GM18867 (cell line): ENCODE results near the gene AMIGO1.
A peak's percentile ranks its signal among the peaks of the same experiment; 100 is the strongest.

Experiments
- ATAC-seq: cut with Tn5 transposase; IDR thresholded peaks from one replicate; pipeline ENCODE4 v1.9.1; 2021; ENCODE audit warnings: mild to moderate bottlenecking, moderate library complexity; ENCODE audit not compliant: unreplicated experiment

AMIGO1 gene

DNA sequence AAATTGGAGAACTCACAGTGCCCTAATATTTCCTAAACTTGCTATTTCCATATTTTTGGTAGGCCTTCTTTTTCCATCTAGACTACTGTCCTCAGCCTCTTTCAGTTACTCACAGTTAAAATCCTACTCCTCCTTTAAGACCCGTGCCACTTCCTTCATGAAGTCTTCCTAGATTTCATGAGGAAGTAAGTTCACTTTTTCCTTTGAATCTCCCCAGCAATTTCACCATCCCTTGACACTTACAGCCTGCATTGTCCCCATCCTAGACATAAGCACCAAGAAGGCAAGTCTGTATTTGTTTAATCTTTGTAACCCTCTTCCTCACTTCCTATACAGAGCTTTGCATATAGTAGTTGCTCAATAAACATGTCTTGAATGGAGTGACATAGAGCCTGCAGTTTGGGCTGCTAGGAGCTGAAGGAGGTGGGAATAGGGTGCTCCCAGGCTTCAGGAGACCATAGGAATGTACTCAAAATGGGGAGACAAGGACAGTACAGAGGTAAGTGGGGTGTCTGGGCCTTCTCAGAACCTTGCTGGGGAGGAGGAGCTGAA, 24.9 kb upstream of the AMIGO1 start:
- ATAC-seq = no peak

- peak; percentile 75 for ATAC-seq
Observed at GRCh38 chr1:109532365-109533136, 23.0 kb upstream of the AMIGO1 start.

- no peak for ATAC-seq
Observed at GRCh38 chr1:109531826-109532364, 22.4 kb upstream of the AMIGO1 start.

- ATAC-seq = no peak
Observed at GRCh38 chr1:109531380-109531779, 21.9 kb upstream of the AMIGO1 start.

DNA sequence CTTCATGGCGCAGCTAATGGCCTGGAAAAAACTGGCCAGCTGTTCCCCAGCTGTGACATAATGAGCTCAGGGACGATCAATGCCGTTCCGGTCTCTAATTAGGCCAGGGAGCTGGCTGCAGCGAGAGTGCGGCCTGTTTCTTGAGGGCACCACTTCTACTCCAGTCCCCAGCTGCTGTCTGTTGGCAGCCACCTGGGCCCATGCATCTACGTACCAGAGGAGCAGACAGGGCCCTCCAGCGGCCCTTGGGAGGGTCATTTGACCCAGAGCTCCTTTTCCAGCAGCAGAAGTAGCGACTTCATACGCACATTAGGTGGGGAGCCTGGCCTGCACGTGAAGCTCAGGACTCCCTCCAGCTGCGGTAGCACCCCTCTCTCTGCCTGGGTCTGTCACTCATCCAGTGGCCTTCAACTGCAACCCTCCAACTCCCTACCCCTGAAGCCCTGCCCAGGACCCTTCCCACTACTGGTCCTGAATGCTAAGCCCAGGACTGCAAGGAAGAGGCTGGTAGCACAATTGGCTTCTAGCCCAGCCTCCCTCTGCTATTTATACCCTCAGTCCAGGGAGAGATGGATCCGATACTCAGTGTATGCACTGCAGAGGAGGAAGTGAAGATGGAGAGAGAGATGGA, 21.0 kb upstream of the AMIGO1 start:
- ATAC-seq = no peak

- ATAC-seq = no peak
Observed at GRCh38 chr1:109529881-109530456, 20.4 kb upstream of the AMIGO1 start.

- ATAC-seq = no peak
Observed at GRCh38 chr1:109528712-109529111, 19.2 kb upstream of the AMIGO1 start.

GRCh38 chr1:109527846-109528695, 18.5 kb upstream of the AMIGO1 start:
- no peak for ATAC-seq

GRCh38 chr1:109527098-109527811, 17.7 kb upstream of the AMIGO1 start:
- ATAC-seq = peak; percentile 57

DNA sequence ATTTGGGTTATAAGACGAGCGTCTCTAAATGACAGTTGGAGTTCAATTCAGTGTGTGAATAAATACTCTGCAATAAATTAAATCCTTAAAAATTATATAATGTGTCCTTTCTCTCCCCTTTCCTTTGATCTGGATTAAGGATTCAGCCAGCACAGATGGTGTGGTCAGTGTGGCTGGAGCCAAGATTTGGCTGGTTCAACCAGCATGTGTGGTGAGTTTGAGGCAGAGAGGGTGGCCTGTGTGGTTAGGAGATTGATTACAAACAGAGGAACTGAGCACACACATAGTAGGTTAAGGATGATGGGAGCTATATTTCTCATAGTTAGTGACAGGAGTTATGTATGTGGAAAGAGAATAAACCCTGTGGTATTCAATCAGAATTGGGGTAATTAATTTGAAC, 14.2 kb upstream of the AMIGO1 start:
- no peak for ATAC-seq

GRCh38 chr1:109522026-109522425, 12.5 kb upstream of the AMIGO1 start:
- no peak for ATAC-seq

GRCh38 chr1:109521002-109521951, 11.8 kb upstream of the AMIGO1 start:
- ATAC-seq = no peak

- no peak for ATAC-seq
Observed at GRCh38 chr1:109517337-109517736, 7.8 kb upstream of the AMIGO1 start.

GRCh38 chr1:109516872-109517271, 7.3 kb upstream of the AMIGO1 start:
- no peak for ATAC-seq

DNA sequence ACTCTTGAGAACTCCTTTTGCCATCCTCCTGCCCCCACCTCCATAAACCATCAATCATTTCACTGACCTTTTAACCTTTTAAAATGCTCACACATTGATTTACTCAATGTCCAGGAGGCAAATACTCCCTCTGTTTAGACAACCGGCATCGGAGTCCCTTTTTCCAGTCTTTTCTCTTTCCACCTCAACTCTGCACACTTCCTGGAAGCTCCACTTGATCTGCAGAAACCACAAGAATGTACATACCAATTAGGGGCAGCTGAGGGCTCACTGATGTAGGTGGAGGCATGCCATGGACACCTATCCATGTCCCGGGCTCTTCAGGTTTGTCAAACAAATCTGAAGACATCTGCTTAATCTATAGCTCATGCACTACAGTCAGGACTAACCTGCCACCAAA, 5.3 kb upstream of the AMIGO1 start:
- ATAC-seq = no peak

DNA sequence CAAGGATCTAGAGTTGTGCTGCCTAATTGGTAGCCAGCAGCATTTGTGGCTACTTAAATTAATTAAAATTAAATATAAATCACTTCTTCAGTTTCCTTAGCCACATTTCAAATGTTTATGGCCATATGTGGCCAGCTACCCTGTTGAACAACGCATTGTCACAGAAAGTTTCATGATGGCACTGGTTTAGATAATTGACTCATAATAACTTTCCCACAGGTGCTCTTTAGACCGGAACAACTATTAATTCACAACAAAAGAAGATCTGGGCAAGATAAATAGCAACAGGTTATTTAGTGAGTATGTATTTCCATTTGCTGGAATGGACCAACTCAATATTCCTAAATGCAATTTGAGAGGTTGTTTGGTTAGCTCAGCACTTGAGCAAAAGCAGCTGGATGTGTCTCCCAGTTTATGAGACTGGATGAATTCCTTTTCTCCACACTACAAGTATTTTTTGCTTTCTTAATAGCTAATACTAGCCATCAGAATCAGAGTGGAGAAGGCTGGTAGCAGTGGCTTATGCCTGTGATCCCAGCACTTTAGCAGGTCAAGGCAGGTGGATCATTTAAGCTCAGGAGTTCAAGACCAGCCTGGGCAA, 3.7 kb upstream of the AMIGO1 start:
- no peak for ATAC-seq

GRCh38 chr1:109508873-109509175, 703 bp downstream of the AMIGO1 start:
- no peak for ATAC-seq

GRCh38 chr1:109508001-109508872, 1.3 kb downstream of the AMIGO1 start:
- ATAC-seq = no peak
